Stimulated activated CD8-positive, alpha-beta memory T cell treated with anti-CD3 and anti-CD28 coated beads, Interleukin-4, amount 100 ng/mL, for 24 hours (primary cell): ENCODE measurements around the gene SLF1.

ENCODE experiments used
- DNase-seq: peaks from one replicate; pipeline ENCODE4 v3.0.0-alpha.2; 2020; ENCODE audit warnings: low read depth

Gene SLF1

GRCh38 chr5:94661086-94661485 is 42.6 kb downstream of the SLF1 start:
- no peak for DNase-seq

GRCh38 chr5:94667937-94668336 is 49.5 kb downstream of the SLF1 start:
- no peak for DNase-seq

GRCh38 chr5:94670726-94671125 is 52.3 kb downstream of the SLF1 start:
- no peak for DNase-seq

GRCh38 chr5:94672746-94673145 is 54.3 kb downstream of the SLF1 start:
- no peak for DNase-seq

GRCh38 chr5:94674490-94675382 is 56.3 kb downstream of the SLF1 start:
- no peak for DNase-seq

GRCh38 chr5:94675965-94676618 is 57.6 kb downstream of the SLF1 start:
- no peak for DNase-seq

GRCh38 chr5:94682814-94683520 is 64.5 kb downstream of the SLF1 start:
- no peak for DNase-seq

GRCh38 chr5:94689908-94690307 is 71.4 kb downstream of the SLF1 start:
- DNase-seq, result no peak

- DNase-seq, result no peak
Observed at GRCh38 chr5:94690778-94691177, 72.3 kb downstream of the SLF1 start.

GRCh38 chr5:94691291-94691690 is 72.8 kb downstream of the SLF1 start:
- no peak for DNase-seq

GRCh38 chr5:94691949-94692348 is 73.5 kb downstream of the SLF1 start:
- no peak for DNase-seq

- DNase-seq, result no peak
Observed at GRCh38 chr5:94692581-94692980, 74.1 kb downstream of the SLF1 start.

- DNase-seq, result no peak
Observed at GRCh38 chr5:94693043-94693822, 74.8 kb downstream of the SLF1 start.

GRCh38 chr5:94693845-94694370 is 75.4 kb downstream of the SLF1 start:
- DNase-seq, result no peak

GRCh38 chr5:94694671-94695070 is 76.2 kb downstream of the SLF1 start:
- DNase-seq, result no peak

- no peak for DNase-seq
Observed at GRCh38 chr5:94698197-94698596, 79.7 kb downstream of the SLF1 start.

- no peak for DNase-seq
Observed at GRCh38 chr5:94699562-94699961, 81.1 kb downstream of the SLF1 start.

- no peak for DNase-seq
Observed at GRCh38 chr5:94700592-94700991, 82.1 kb downstream of the SLF1 start.

- DNase-seq, result no peak
Observed at GRCh38 chr5:94702729-94703128, 84.3 kb downstream of the SLF1 start.

GRCh38 chr5:94705427-94705826 is 87.0 kb downstream of the SLF1 start:
- no peak for DNase-seq

GRCh38 chr5:94707359-94707758 is 88.9 kb downstream of the SLF1 start:
- DNase-seq, result no peak

GRCh38 chr5:94709277-94709676 is 90.8 kb downstream of the SLF1 start:
- DNase-seq, result no peak
